Lung (tissue), 12 donors: ENCODE results near the gene DOP1A. TPM values are rescaled to one million over a fixed set of nuclear protein-coding genes. Genes with fewer than 3 reads are reported as not detected.

Experiments used
- ATAC-seq: fragments of 200-7000 bp; cut with Tn5 transposase; one replicate; pipeline ENCODE4 v1.9.1; 2020; ENCODE audit warnings: moderate number of reproducible peaks; ENCODE audit not compliant: insufficient read depth, low FRiP score
- DNase-seq, 3 donors: peaks; one replicate each; pipeline ENCODE4 v3.0.0-alpha.2; 2013 to 2017
- H3K27ac ChIP-seq, 2 donors: one replicate each; pipeline ENCODE4 v1.5.1; 2013; ENCODE audit warnings: mild to moderate bottlenecking in 2 of 2, moderate library complexity in 2 of 2, control low read depth in 1 of 2, inconsistent platforms in 1 of 2, low read depth in 1 of 2, low read length in 1 of 2
- H3K27me3 ChIP-seq, 3 donors: one replicate each; pipeline ENCODE4 v1.5.1; 2013; ENCODE audit warnings: low read length in 2 of 3; ENCODE audit not compliant: control insufficient read depth in 3 of 3, insufficient read depth in 3 of 3
- H3K36me3 ChIP-seq, 4 donors: one replicate each; pipeline ENCODE4 v1.5.1; 2013; ENCODE audit warnings: low read length in 4 of 4, mild to moderate bottlenecking in 1 of 4, moderate library complexity in 1 of 4; ENCODE audit not compliant: control insufficient read depth in 4 of 4, insufficient read depth in 4 of 4
- H3K4me1 ChIP-seq, 5 donors: one replicate each; pipeline ENCODE4 v1.5.1; 2013; ENCODE audit warnings: low read length in 5 of 5, mild to moderate bottlenecking in 2 of 5, moderate library complexity in 1 of 5; ENCODE audit not compliant: control insufficient read depth in 5 of 5, insufficient read depth in 5 of 5
- H3K4me3 ChIP-seq: one replicate; pipeline ENCODE4 v1.5.1; 2013; ENCODE audit warnings: mild to moderate bottlenecking, control low read depth, moderate library complexity
- H3K9ac ChIP-seq, 2 donors: one replicate each; pipeline ENCODE4 v1.5.1; 2013; ENCODE audit warnings: low read length in 2 of 2, control low read depth in 1 of 2; ENCODE audit not compliant: insufficient read depth in 1 of 2
- H3K9me3 ChIP-seq, 4 donors: one replicate each; pipeline ENCODE4 v1.5.1; 2013; ENCODE audit warnings: low read length in 3 of 4, mild to moderate bottlenecking in 1 of 4, moderate library complexity in 1 of 4; ENCODE audit not compliant: control insufficient read depth in 4 of 4, insufficient read depth in 3 of 4
- CTCF ChIP-seq: IDR thresholded peaks from 2 replicates; pipeline ENCODE4 v1.5.1; 2012; ENCODE audit warnings: mild to moderate bottlenecking; ENCODE audit errors: control extremely low read depth, extremely low read depth
- WGBS, 2 donors: extraction: QIAGEN DNeasy Blood & Tissue Kit; methylation state at CpG; one replicate each; pipeline ENCODE4 v1.1.7; 2013; 5-methylcytosine and 5-hydroxymethylcytosine counted together
- polyA plus RNA-seq, 2 donors: library from polyadenylated mRNA; stranded (reverse); fragments of 200-250 nt; gene quantifications; one replicate each; pipeline ENCODE4 v1.2.1, GENCODE V29; 2013
- total RNA-seq, 2 donors: library from RNA; depleted of rRNA in 1 of 2; stranded (reverse); fragments of >200 nt in 1 of 2; gene quantifications; one replicate each; pipeline ENCODE4 v1.2.1, GENCODE V29; 2014 to 2021
- donor health status: control.
- donor health status: control.
- donor health status: Bipolar disorder and iron deficiency.
- donor health status: healthy.
- donor health status: DM: yes; HTN: yes; CAD: no.

The DOP1A gene
- total and polyA plus RNA-seq, 4 donors, result 5.0 to 64.7 (median 13.1) TPM

GRCh38 chr6:83044091-83044768, 23.2 kb upstream of the DOP1A start:
- H3K4me3 ChIP-seq, result no peak overlapping the region
- 81% methylated on average over 6 of the region's 6 CpGs for WGBS, 2 donors
- ATAC-seq (no peak), DNase-seq (no peak)
- H3K9ac ChIP-seq, result no peak overlapping the region
- no peaks in the 10 kb centered on the region for H3K9me3 ChIP-seq
- peaks cover 0 to 2% (median 0%) of the 10 kb centered on the region in 4 donors for H3K36me3 ChIP-seq
- H3K4me1 ChIP-seq, result peaks cover 0 to 3% (median 0%) of the 10 kb centered on the region in 5 donors
- no peaks in the 10 kb centered on the region for H3K27me3 ChIP-seq
- TF ChIP-seq CTCF, result no peak
- H3K27ac ChIP-seq, result no peak overlapping the region

DNA sequence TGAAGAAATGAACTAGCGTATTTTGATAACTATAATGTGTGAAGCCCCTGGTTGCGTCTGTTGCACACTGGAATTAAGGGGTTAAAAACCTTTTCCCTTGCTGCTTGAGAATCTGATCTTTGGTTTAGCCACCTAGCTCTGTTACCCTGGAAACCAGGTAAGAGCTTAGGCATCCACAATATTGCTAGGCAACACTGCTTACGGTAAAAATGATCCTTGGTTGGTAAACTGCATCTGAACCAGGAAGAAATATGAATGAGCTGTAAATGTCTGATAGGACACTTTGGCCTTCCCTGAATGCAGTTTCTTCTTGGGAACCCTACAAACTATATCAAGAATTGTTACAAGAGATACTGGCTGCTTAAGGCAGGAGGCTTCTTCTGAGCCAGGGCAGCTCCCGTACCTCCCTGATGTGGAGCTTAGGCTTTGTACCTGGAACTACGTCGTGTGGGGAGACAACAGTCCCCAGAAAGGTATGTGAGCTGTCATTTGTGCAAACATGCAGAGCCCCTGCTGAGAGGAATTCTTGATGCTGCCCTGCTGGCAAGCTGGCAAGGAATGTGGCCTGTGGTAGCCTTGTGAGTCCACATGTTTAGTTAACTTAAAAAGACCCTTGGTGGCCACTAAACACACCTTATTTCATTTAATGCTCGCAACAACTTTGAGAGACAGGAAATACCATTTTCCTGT, 20.3 kb upstream of the DOP1A start:
- Histone ChIP-seq H3K4me3 (no peak overlapping the region), H3K9ac (no peak overlapping the region), H3K27ac (no peak overlapping the region), H3K9me3 (no peaks in the 10 kb centered on the region), H3K36me3 (peaks cover 0 to 2% (median under 1%) of the 10 kb centered on the region in 4 donors), H3K27me3 (no peaks in the 10 kb centered on the region), H3K4me1 (no peaks in the 10 kb centered on the region)
- 90 to 92% methylated on average over 7 of the region's 7 CpGs for WGBS, 2 donors
- ATAC-seq, result no peak
- no peak for DNase-seq
- TF ChIP-seq CTCF, result no peak

- no peaks in the 10 kb centered on the region for H3K4me1 ChIP-seq
- H3K36me3 ChIP-seq, result peaks cover 0 to 4% (median under 1%) of the 10 kb centered on the region in 4 donors
- H3K4me3 ChIP-seq, result no peak overlapping the region
- H3K27ac ChIP-seq, result no peak overlapping the region
- WGBS, 2 donors, result 45 to 68% methylated on average over 5 of the region's 5 CpGs
- no peak for ATAC-seq
- no peaks in the 10 kb centered on the region for H3K9me3 ChIP-seq
- H3K9ac ChIP-seq, result no peak overlapping the region
- no peak for TF ChIP-seq CTCF
- DNase-seq, result no peak
- H3K27me3 ChIP-seq, result no peaks in the 10 kb centered on the region
Measured at GRCh38 chr6:83051377-83052172, 15.9 kb upstream of the DOP1A start.
